ENCODE results near the gene GRM5. TPM values are rescaled to one million over a fixed set of nuclear protein-coding genes. Genes with fewer than 3 reads are reported as not detected.
"Not testable (repeated sequence)": the region's sequence is repeated elsewhere in the genome, so short reads cannot be mapped to it uniquely, and the experiment has no call there.

Gene GRM5
- total RNA-seq, 1 donor from 2014 or later, result not detected

DNA sequence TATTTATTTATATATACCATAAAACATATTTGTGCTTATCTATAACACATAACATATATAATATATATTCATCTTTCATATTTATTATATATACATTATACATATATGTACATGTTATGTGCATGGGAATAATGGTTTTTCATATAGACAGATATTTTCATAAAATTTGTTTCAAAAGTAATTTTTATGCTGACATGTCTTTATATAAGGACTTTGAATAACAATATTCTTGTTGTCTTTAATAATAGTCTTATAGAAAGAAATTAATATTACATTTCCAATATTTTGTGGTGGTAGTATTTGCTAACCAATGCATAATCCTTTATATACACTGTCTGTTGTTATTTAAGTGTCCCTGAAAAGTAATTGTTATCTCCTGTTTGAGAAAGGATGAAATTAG lies 49.6 kb downstream of the GRM5 start:
- Histone ChIP-seq H3K4me3 (no peak overlapping the region), H3K27me3 (no peaks in the 10 kb centered on the region), H3K36me3 (no peaks in the 10 kb centered on the region), H3K4me1 (no peaks in the 10 kb centered on the region), H3K9me3 (no peaks in the 10 kb centered on the region), H3K27ac (no peak overlapping the region)
- DNase-seq (ENCODE audit: extremely low spot score in 2 of 2), result no peak
- intact Hi-C loops (cut with DNase I), result no loop called here
- TF ChIP-seq POLR2AphosphoS5 (IDR thresholded peaks at IDR 0.05; ENCODE audit: insufficient read depth in 1 of 2, low read depth in 1 of 2) (no peak), POLR2A (IDR thresholded peaks at IDR 0.05) (no peak)
- TF ChIP-seq, protein P1, sequence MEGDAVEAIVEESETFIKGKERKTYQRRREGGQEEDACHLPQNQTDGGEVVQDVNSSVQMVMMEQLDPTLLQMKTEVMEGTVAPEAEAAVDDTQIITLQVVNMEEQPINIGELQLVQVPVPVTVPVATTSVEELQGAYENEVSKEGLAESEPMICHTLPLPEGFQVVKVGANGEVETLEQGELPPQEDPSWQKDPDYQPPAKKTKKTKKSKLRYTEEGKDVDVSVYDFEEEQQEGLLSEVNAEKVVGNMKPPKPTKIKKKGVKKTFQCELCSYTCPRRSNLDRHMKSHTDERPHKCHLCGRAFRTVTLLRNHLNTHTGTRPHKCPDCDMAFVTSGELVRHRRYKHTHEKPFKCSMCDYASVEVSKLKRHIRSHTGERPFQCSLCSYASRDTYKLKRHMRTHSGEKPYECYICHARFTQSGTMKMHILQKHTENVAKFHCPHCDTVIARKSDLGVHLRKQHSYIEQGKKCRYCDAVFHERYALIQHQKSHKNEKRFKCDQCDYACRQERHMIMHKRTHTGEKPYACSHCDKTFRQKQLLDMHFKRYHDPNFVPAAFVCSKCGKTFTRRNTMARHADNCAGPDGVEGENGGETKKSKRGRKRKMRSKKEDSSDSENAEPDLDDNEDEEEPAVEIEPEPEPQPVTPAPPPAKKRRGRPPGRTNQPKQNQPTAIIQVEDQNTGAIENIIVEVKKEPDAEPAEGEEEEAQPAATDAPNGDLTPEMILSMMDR (IDR thresholded peaks at IDR 0.05), result no peak

DNA sequence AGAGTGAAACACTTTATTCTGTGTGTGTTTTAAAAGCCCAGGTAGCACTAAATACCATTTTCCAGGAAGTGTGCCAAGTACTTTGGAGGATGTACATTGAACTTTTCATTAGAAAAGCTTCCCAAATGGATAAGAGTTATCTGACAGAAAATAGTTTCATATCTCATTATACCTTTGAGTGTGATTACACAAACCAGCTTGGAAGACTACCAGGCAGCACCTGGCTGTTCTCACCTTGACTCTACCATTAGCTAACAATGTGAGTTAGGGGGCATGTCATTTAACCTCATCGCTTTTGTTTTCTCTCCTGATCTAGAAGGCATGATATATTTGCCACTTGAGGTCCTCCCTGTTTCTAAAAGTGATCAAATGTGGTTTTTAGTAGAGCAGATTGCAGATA lies 50.2 kb downstream of the GRM5 start:
- Histone ChIP-seq H3K4me3 (no peak overlapping the region), H3K4me1 (no peaks in the 10 kb centered on the region), H3K36me3 (no peaks in the 10 kb centered on the region), H3K27ac (no peak overlapping the region), H3K27me3 (no peaks in the 10 kb centered on the region), H3K9me3 (no peaks in the 10 kb centered on the region)
- intact Hi-C loops (cut with DNase I), result no loop called here
- no peak for DNase-seq (ENCODE audit: extremely low spot score in 2 of 2)
- TF ChIP-seq, protein P1 (IDR thresholded peaks at IDR 0.05), result no peak
- TF ChIP-seq POLR2AphosphoS5 (IDR thresholded peaks at IDR 0.05; ENCODE audit: insufficient read depth in 1 of 2, low read depth in 1 of 2), result no peak
- TF ChIP-seq POLR2A (IDR thresholded peaks at IDR 0.05), result no peak

DNA sequence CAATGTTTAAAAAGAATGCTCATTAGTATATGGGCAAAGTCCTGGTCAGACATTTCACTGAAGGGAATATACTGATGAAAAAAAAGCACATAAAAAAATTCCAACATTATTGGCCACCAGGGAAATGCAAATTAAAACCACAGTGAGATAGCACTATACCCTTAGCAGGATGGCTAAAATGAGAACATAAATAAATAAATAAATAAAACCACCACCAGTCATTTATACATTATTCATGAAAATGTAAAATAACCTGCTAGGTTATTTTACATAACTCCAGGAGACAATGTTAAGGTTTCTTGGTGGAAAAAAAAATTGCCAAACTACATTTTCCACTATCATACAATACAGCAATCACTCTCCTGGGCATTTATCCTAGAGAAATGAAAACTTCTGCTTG lies 64.9 kb downstream of the GRM5 start:
- H3K27me3 ChIP-seq; intact Hi-C loops (cut with DNase I); H3K4me3 ChIP-seq; H3K4me1 ChIP-seq; H3K9me3 ChIP-seq; DNase-seq (ENCODE audit: extremely low spot score in 2 of 2); H3K36me3 ChIP-seq; H3K27ac ChIP-seq: not testable (repeated sequence)

DNA sequence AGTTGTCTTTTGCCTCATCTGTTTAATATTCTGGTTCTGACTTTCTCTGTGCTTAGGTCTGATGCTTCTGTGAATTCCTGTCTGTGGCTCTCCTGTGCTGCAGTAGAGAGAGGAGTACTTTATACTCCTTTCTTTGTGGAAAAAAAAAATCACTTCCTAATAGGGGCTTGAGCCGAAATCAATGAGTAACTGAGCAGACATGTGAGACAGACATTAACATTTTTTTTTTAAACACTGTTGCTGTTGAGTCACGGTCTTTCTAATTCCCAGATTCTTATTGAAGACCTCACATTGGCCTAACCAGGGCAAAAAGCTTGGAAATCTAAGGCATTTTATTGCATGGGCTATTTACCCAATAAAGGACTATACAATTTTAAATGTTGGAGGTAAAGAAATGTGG lies 86.1 kb downstream of the GRM5 start:
- H3K36me3 ChIP-seq, result no peaks in the 10 kb centered on the region
- intact Hi-C loops (cut with DNase I), result no loop called here
- no peak overlapping the region for H3K4me3 ChIP-seq
- no peaks in the 10 kb centered on the region for H3K4me1 ChIP-seq
- DNase-seq (ENCODE audit: extremely low spot score in 2 of 2), result no peak
- TF ChIP-seq POLR2A (IDR thresholded peaks at IDR 0.05), result no peak
- H3K9me3 ChIP-seq, result no peaks in the 10 kb centered on the region
- no peaks in the 10 kb centered on the region for H3K27me3 ChIP-seq
- H3K27ac ChIP-seq, result no peak overlapping the region

DNA sequence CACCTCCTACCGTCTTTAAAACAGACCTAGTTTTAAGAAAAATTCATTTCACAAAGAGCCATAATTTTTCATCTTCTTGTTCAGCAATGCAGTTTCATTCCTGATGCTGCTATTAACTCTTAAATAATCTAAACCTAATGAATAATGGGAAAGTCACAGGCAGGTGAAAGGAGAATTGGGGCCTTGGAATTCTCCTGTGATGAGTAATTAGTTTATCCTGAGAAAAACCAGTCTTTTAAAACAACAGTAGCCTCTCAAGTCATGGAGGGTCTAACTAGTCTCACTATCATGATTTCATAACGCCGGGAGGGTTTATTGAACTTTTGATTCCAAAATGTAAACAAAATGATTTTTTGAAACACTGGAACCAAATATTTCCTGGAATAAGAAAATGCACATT lies 86.8 kb downstream of the GRM5 start:
- H3K27ac ChIP-seq; H3K4me3 ChIP-seq; H3K4me1 ChIP-seq; intact Hi-C loops (cut with DNase I); H3K36me3 ChIP-seq; DNase-seq (ENCODE audit: extremely low spot score in 2 of 2); H3K9me3 ChIP-seq; H3K27me3 ChIP-seq: not testable (repeated sequence)

DNA sequence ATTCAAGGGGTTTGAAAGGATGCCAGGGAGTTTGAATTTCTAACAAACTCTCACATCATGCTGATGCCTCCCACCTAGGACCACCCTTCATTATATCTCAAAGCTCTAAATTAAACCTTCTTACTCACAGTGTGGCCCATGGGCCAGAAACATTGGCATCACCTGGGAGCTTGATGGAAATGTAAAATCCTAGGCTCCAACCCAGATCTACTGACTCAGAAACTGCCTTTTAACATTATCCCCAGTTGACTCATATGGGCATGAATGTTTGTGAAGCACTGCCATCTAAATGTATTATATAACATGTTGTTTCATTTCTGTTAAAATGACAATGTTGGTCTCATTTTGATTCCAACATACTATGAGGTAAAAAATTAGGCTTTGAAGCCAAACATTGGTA lies 90.3 kb downstream of the GRM5 start:
- H3K27me3 ChIP-seq; H3K4me1 ChIP-seq; DNase-seq (ENCODE audit: extremely low spot score in 2 of 2); H3K4me3 ChIP-seq; H3K27ac ChIP-seq; intact Hi-C loops (cut with DNase I); H3K36me3 ChIP-seq; H3K9me3 ChIP-seq: not testable (repeated sequence)

DNA sequence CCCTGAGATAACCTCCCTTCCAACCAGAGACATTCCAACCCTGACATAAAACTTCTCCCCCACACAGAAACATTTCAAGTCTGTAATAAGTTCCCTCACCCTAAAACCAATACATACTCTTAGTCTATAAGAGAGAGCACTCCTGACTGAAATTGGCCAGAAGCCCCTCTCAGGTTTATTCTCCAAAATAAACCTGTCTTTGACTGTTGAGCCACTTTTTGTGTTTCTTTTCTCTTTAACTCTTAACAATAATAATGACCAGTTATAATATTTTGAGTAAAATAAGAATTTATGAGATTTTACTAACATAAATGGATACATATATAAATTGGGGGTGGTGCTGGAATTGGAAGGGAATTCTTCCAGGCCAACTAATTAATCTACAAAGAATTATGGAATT lies 93.6 kb downstream of the GRM5 start:
- Histone ChIP-seq H3K9me3 (no peaks in the 10 kb centered on the region), H3K4me1 (no peaks in the 10 kb centered on the region), H3K4me3 (no peak overlapping the region), H3K27ac (no peak overlapping the region), H3K27me3 (no peaks in the 10 kb centered on the region), H3K36me3 (no peaks in the 10 kb centered on the region)
- intact Hi-C loops (cut with DNase I), result no loop called here
- TF ChIP-seq POLR2AphosphoS5 (IDR thresholded peaks at IDR 0.05; ENCODE audit: insufficient read depth in 1 of 2, low read depth in 1 of 2), result no peak
- no peak for TF ChIP-seq POLR2A (IDR thresholded peaks at IDR 0.05)
- TF ChIP-seq, protein P1 (IDR thresholded peaks at IDR 0.05), result no peak
- DNase-seq (ENCODE audit: extremely low spot score in 2 of 2), result no peak

DNA sequence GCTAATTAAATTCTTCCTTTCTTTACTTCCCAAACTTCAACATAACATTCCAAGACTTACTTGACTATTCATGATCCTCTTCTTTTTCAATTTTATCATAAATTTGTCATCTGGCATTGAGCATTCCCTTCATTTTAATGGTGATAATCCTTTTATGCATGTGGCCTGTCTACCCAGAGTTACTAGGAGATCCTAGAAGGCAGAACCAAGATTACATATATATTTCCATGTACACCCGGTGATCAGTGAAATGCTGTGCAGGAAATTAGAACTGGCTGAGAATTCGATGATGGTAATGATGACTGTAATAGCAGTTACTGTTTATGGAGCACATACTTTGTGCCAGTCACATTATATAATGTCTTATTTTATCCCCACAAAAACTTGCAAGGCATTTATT lies 104.2 kb downstream of the GRM5 start:
- H3K27me3 ChIP-seq; H3K4me1 ChIP-seq; H3K9me3 ChIP-seq; H3K36me3 ChIP-seq; intact Hi-C loops (cut with DNase I); DNase-seq (ENCODE audit: extremely low spot score in 2 of 2); H3K4me3 ChIP-seq; H3K27ac ChIP-seq: not testable (repeated sequence)

DNA sequence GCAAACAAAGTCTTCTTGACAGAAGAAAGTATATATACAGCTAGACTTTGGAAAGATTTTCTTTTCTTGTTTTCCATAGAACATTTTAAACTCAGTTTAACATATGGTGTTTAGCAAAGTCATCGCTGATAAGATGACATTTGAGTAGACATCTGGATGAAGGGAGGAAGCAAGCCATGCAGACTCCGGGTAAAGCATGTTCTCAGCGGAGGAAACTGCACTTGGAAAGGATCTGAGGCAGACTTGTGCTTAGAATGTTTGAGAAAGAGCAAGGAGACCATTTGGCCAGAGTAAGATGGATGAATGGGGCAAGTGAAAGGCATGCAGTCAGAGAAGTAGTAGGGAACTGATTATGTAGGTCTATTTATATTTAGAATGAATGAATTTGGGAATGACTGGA lies 105.9 kb downstream of the GRM5 start:
- H3K36me3 ChIP-seq; H3K27ac ChIP-seq; intact Hi-C loops (cut with DNase I); H3K4me1 ChIP-seq; H3K9me3 ChIP-seq; H3K27me3 ChIP-seq; H3K4me3 ChIP-seq; DNase-seq (ENCODE audit: extremely low spot score in 2 of 2): not testable (repeated sequence)

Data from vagina (tissue), 2 donors.